PC-9 (cell line): ENCODE data around the gene KCNH3. TPM values are rescaled to one million over a fixed set of nuclear protein-coding genes. Genes with fewer than 3 reads are reported as not detected.
A peak's percentile ranks its signal among the peaks of the same experiment; 100 is the strongest.

ENCODE experiments used
- Bru-seq: library from RNA; stranded (reverse); fragments of 400-500 nt; gene quantifications from one replicate; lab custom pipeline; 2021; lab: Mats Ljungman, UMichigan
- BruChase-seq, 2 experiments: library from RNA; stranded (reverse); fragments of 400-500 nt; gene quantifications; one replicate each; lab custom pipeline; 2021; lab: Mats Ljungman, UMichigan
- BruUV-seq: library from RNA; stranded (reverse); fragments of 400-500 nt; replicated peaks from 2 replicates; lab custom pipeline; 2021; lab: Mats Ljungman, UMichigan
- CTCF ChIA-PET: fragments of 300-600 bp; sonication (Branson Sonifier 250); formaldehyde crosslinking; loops from one replicate; lab custom pipeline; 2022; ENCODE audit warnings: antibody characterized with exemption; lab: Charles Lee
- POLR2A ChIA-PET: fragments of 300-600 bp; sonication (Branson Sonifier 250); formaldehyde crosslinking; loops from one replicate; lab custom pipeline; 2022; ENCODE audit warnings: antibody characterized with exemption; ENCODE audit not compliant: unreplicated experiment; lab: Charles Lee
- DNase-seq, 2 experiments: peaks; one replicate each; pipeline versions ENCODE4 v3.0.0 to v3.0.0-alpha.2; 2015 to 2022; ENCODE audit warnings: mixed read lengths in 1 of 2
- H2AFZ ChIP-seq: fragments of 200-600 bp; sonication (generic); 2 replicates; pipeline ENCODE4 v1.8.1; 2017; ENCODE audit warnings: antibody characterized with exemption
- H3F3A ChIP-seq: fragments of 200-600 bp; sonication (generic); 2 replicates; pipeline ENCODE4 v1.8.1; 2017; ENCODE audit warnings: antibody characterized with exemption, mild to moderate bottlenecking, low read depth; ENCODE audit not compliant: insufficient read depth
- H3K27ac ChIP-seq: fragments of 200-600 bp; sonication (generic); 2 replicates; pipeline ENCODE4 v1.6.1; 2016; ENCODE audit warnings: mixed run types
- H3K27me3 ChIP-seq: fragments of 200-600 bp; sonication (generic); 2 replicates; pipeline ENCODE4 v1.6.1; 2016; ENCODE audit warnings: low read depth, mixed run types; ENCODE audit not compliant: insufficient read depth
- H3K36me3 ChIP-seq: fragments of 200-600 bp; sonication (generic); 2 replicates; pipeline ENCODE4 v1.6.1; 2016; ENCODE audit warnings: low read depth, mixed run types
- H3K4me1 ChIP-seq: fragments of 200-600 bp; sonication (generic); replicated peaks from 2 replicates; pipeline ENCODE4 v1.6.1; 2016; ENCODE audit warnings: mixed run types; ENCODE audit not compliant: insufficient read depth
- H3K4me2 ChIP-seq: fragments of 200-600 bp; sonication (generic); 2 replicates; pipeline ENCODE4 v1.6.1; 2017; ENCODE audit warnings: mixed run types
- H3K4me3 ChIP-seq: fragments of 200-600 bp; sonication (generic); 2 replicates; pipeline ENCODE4 v1.6.1; 2016; ENCODE audit warnings: mixed run types
- H3K79me2 ChIP-seq: fragments of 200-600 bp; sonication (generic); 2 replicates; pipeline ENCODE4 v1.6.1; 2017; ENCODE audit warnings: low read depth, mixed run types
- H3K9me2 ChIP-seq: fragments of 200-600 bp; sonication (generic); 2 replicates; pipeline ENCODE4 v1.8.1; 2017; ENCODE audit warnings: mild to moderate bottlenecking; ENCODE audit not compliant: insufficient read depth
- H3K9me3 ChIP-seq: fragments of 200-600 bp; sonication (generic); 2 replicates; pipeline ENCODE4 v1.8.1; 2016; ENCODE audit warnings: low read depth; ENCODE audit not compliant: insufficient read depth
- H4K20me1 ChIP-seq: fragments of 200-600 bp; sonication (generic); 2 replicates; pipeline ENCODE4 v1.8.1; 2017; ENCODE audit not compliant: insufficient read depth
- EZH2 ChIP-seq: fragments of 200-600 bp; sonication (generic); IDR thresholded peaks from 2 replicates; pipeline ENCODE4 v1.8.0; 2017; ENCODE audit warnings: antibody characterized with exemption, low read depth
- intact Hi-C: fragments of 100-400 bp; cut with micrococcal nuclease; formaldehyde crosslinking; loops from one replicate; pipeline ENCODE4 v1.10.0; 2022; ENCODE audit not compliant: unreplicated experiment
- long read RNA-seq: library from polyadenylated mRNA; stranded (forward); transcript quantifications from one replicate; pipeline ENCODE4 v2.0.0, GENCODE V29; 2022
- total RNA-seq: library from RNA; stranded (reverse); gene quantifications from 2 replicates; pipeline ENCODE4 v1.2.3, GENCODE V29; 2021
- TF ChIP-seq, protein P1 (sequence below): fragments of 200-600 bp; sonication (generic); conservative IDR thresholded peaks from 2 replicates; pipeline ENCODE4 v1.6.1; 2017; ENCODE audit warnings: mixed run types, antibody characterized with exemption, mild to moderate bottlenecking, moderate library complexity

KCNH3 gene
- total RNA-seq = not detected in 2 replicates
- percentile 11 among the genes with signal in this experiment for Bru-seq, nascent RNA
- percentile 17 among the genes with signal in this experiment for BruChase-seq, experiment 1, labeled RNA remaining after a 2-hour chase
- percentile 15 among the genes with signal in this experiment for BruChase-seq, experiment 2, labeled RNA remaining after a 6-hour chase
- long read RNA-seq, partial matches to known transcripts = 0 of 3 reads
- long read RNA-seq, other reads (novel, unspliced or antisense) = 3 of 3 reads

DNA sequence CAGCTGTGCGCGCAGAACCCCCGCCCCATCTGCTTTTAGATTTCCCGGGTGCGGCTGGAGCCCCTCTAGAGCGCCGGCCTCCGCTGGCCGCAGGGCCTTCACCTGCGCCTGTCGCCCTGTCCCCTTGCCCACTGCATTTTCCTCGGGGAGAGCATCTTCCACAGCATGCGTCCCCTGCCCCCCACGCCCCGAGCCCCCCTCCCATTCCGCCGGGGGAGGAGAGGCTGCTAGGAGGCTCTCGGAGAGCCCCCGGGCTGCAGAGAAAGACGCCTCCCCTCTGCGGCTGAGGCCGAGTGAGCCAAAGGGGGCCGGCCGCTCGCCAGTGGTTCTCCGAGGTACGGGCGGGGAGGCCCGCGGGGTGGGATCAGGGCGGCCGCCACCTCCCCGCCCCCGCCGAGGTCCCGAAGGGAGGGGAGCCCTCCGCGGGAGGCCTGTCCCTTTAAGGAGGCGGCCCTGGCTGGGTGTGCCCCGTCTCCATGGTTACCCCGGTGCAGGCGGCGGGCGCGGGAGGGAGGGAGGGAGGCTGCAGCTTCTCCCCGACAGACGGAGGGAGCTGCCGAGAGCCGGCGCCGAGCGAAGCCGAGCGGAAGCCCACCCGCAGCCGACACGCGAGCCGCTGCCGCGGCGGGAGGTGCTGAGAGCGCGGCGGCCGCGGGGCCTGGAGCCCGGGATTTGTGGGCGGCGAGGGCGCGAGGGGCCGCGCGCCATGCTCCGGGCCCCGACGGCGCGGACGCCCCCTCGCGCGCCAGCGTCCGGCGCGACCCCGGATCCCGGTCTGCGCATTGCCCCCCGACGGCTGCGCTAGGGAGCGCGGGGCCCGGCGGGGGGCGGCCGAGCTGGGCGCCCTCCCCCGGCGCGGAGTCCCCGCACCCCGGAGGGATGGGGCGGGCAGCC lies at the start of gene KCNH3:
Gene KCNH3 (plus strand): TSS at position 521 of the 894 bp plus-strand sequence. CDS start 387 bp downstream, outside the sequence.
- H3K4me2 ChIP-seq = peak within 1 kb of the TSS; percentile 80
- ChIA-PET CTCF (interaction anchor here (0.7 kb wide), 1 partner anchor 23 kb away, joined by 3 read pairs; no protein-coding TSS in a partner anchor), POLR2A (no interaction called here)
- H3F3A ChIP-seq = peaks cover 22% of the 10 kb centered on the region; the same call in 1 of the 2 replicates
- peak; percentile 41 to 71 for DNase-seq
- H3K9me3 ChIP-seq = no peaks in the 10 kb centered on the region
- intact Hi-C loops = no loop called here
- BruUV-seq = no TSS peak
- TF ChIP-seq, protein P1, sequence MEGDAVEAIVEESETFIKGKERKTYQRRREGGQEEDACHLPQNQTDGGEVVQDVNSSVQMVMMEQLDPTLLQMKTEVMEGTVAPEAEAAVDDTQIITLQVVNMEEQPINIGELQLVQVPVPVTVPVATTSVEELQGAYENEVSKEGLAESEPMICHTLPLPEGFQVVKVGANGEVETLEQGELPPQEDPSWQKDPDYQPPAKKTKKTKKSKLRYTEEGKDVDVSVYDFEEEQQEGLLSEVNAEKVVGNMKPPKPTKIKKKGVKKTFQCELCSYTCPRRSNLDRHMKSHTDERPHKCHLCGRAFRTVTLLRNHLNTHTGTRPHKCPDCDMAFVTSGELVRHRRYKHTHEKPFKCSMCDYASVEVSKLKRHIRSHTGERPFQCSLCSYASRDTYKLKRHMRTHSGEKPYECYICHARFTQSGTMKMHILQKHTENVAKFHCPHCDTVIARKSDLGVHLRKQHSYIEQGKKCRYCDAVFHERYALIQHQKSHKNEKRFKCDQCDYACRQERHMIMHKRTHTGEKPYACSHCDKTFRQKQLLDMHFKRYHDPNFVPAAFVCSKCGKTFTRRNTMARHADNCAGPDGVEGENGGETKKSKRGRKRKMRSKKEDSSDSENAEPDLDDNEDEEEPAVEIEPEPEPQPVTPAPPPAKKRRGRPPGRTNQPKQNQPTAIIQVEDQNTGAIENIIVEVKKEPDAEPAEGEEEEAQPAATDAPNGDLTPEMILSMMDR = no peak
- H2AFZ ChIP-seq = peak within 1 kb of the TSS; percentile 27; the same call in 1 of the 2 replicates
- no peaks in the 10 kb centered on the region for H3K36me3 ChIP-seq
- peaks cover 21% of the 10 kb centered on the region for H3K4me1 ChIP-seq
- no peaks in the 10 kb centered on the region for H4K20me1 ChIP-seq
- peaks cover 18% of the 10 kb centered on the region for H3K27me3 ChIP-seq
- H3K9me2 ChIP-seq = no peaks in the 10 kb centered on the region
- H3K27ac ChIP-seq = no peak within 1 kb of the TSS
- no peaks in the 10 kb centered on the region for H3K79me2 ChIP-seq
- peak within 1 kb of the TSS; percentile 50 for H3K4me3 ChIP-seq

DNA sequence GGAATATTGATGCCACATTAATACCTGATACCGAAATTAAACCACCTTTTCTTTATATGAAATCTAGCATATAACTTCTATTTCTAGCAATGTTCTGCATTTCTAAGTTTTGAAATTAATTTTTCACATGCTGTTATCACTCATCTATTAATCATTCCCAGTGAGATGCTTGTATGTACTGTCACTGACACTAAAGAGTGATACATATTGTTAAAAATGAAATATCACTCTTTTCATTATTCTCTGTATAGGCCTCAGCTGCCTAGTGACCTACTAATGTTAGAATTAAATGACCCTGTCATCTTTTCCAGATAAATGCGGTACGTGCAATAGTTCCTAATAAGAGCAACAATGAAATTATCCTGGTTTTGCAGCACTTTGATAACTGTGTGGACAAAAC lies 49.7 kb upstream of the KCNH3 start:
- no peak for DNase-seq
- no peaks in the 10 kb centered on the region for H3K79me2 ChIP-seq
- TF ChIP-seq, protein P1 = no peak
- no peak for TF ChIP-seq EZH2
- no peak overlapping the region for H2AFZ ChIP-seq
- H3K27ac ChIP-seq = no peak overlapping the region
- H3K36me3 ChIP-seq = peaks cover 4% of the 10 kb centered on the region; the same call in 1 of the 2 replicates
- POLR2A ChIA-PET = no interaction called here
- intact Hi-C loops = no loop called here
- no peaks in the 10 kb centered on the region for H3K9me2 ChIP-seq
- no peaks in the 10 kb centered on the region for H3K9me3 ChIP-seq
- no peaks in the 10 kb centered on the region for H4K20me1 ChIP-seq
- no peaks in the 10 kb centered on the region for H3K4me1 ChIP-seq
- CTCF ChIA-PET = interaction anchor here (0.6 kb wide), 1 partner anchor 160 kb away, joined by 3 read pairs; no protein-coding TSS in a partner anchor
- no peaks in the 10 kb centered on the region for H3K27me3 ChIP-seq
- no TSS peak for BruUV-seq
- H3K4me3 ChIP-seq = no peak overlapping the region
- no peak overlapping the region for H3K4me2 ChIP-seq
- H3F3A ChIP-seq = peaks cover 7% of the 10 kb centered on the region; the same call in 1 of the 2 replicates

- no peak overlapping the region for H3K4me3 ChIP-seq
- TF ChIP-seq, protein P1 = no peak
- TF ChIP-seq EZH2 = no peak
- H3K27ac ChIP-seq = no peak overlapping the region
- ChIA-PET CTCF (interaction anchor here (0.6 kb wide), 1 partner anchor 159 kb away, joined by 3 read pairs; no protein-coding TSS in a partner anchor), POLR2A (no interaction called here)
- no peaks in the 10 kb centered on the region for H3K9me2 ChIP-seq
- no peaks in the 10 kb centered on the region for H3K27me3 ChIP-seq
- H3K36me3 ChIP-seq = peaks cover under 1% of the 10 kb centered on the region; the same call in 1 of the 2 replicates
- no peak overlapping the region for H2AFZ ChIP-seq
- DNase-seq = no peak
- no peaks in the 10 kb centered on the region for H4K20me1 ChIP-seq
- no peaks in the 10 kb centered on the region for H3K9me3 ChIP-seq
- H3K4me2 ChIP-seq = no peak overlapping the region
- no peaks in the 10 kb centered on the region for H3K79me2 ChIP-seq
- intact Hi-C loops = no loop called here
- no TSS peak for BruUV-seq
- peaks cover 7% of the 10 kb centered on the region; the same call in 1 of the 2 replicates for H3F3A ChIP-seq
- no peaks in the 10 kb centered on the region for H3K4me1 ChIP-seq
Observed at GRCh38 chr12:49489720-49490119, 49.1 kb upstream of the KCNH3 start.
